Measurements from ENCODE around the gene SLC35F3. TPM values are rescaled to one million over a fixed set of nuclear protein-coding genes. Genes with fewer than 3 reads are reported as not detected.

The SLC35F3 gene
- polyA plus RNA-seq, 1 donor (not counting 4 experiments of a cell fraction or from before 2014, with no cell fraction given) = 13.8 TPM

DNA sequence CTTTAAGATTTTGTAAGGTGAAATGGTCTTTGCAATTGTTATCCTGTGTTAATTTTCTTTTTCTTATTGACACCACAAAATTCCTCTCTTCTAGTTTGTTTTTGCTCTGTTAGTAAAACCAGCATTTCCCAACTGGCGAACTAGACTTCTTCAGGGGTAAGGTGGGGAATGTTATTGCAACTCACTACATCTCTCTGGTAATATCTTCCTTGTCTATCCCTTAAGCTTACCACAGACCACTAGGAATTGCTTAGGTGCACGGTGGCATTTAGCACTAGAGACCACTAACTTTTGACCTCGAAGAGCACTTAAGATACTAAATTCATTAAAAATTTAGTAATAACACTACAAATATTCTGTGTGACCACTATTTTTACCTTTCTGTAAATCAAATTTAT lies 464.6 kb downstream of the SLC35F3 start:
- Histone ChIP-seq H3K4me3 (ENCODE audit: control insufficient read depth in 2 of 3, extremely low read depth in 1 of 3, insufficient read depth in 2 of 3, low read depth in 1 of 3, low read length in 3 of 3) (no peak overlapping the region), H2AFZ (ENCODE audit: control insufficient read depth, low read length) (no peak overlapping the region), H3K4me1 (ENCODE audit: control insufficient read depth, extremely low read depth, insufficient read depth, low read length) (peaks cover 22% of the 10 kb centered on the region), H3K27me3 (ENCODE audit: control insufficient read depth, extremely low read depth, insufficient read depth, low read length) (no peaks in the 10 kb centered on the region), H3K36me3 (ENCODE audit: control insufficient read depth in 2 of 2, extremely low read depth in 1 of 2, insufficient read depth in 2 of 2, low read length in 2 of 2) (no peaks in the 10 kb centered on the region), H3K4me2 (ENCODE audit: control insufficient read depth, extremely low read depth, insufficient read depth, low read depth, low read length) (no peak overlapping the region), H3K9ac (ENCODE audit: control insufficient read depth, extremely low read depth, insufficient read depth, low read length) (no peak overlapping the region), H4K20me1 (ENCODE audit: control insufficient read depth, extremely low read depth, insufficient read depth, low read length) (no peaks in the 10 kb centered on the region), H3K79me2 (ENCODE audit: control insufficient read depth, insufficient read depth, low read length) (peaks cover 10% of the 10 kb centered on the region), H3K9me3 (ENCODE audit: control insufficient read depth, low read depth, low read length) (no peaks in the 10 kb centered on the region), H3K27ac (ENCODE audit: control insufficient read depth, insufficient read depth, low read length) (peak overlapping the region; percentile 84), H3K9me1 (ENCODE audit: control insufficient read depth, extremely low read depth, insufficient read depth, low read length) (no peaks in the 10 kb centered on the region)
- DNase-seq (ENCODE audit: low read depth, low spot score) (no peak), FAIRE-seq (no peak)
- TF ChIP-seq CTCF (optimal IDR thresholded peaks at IDR 0.05 in 1 of 3, IDR thresholded peaks at IDR 0.05 in 1 of 3, conservative IDR thresholded peaks at IDR 0.05 in 1 of 3; ENCODE audit: extremely low read depth in 1 of 3, insufficient read depth in 2 of 3, low read length in 3 of 3) (no peak), EZH2 (IDR thresholded peaks at IDR 0.05; ENCODE audit: low read length) (no peak)
- dilution Hi-C loops (cut with MboI; ENCODE audit: extremely low pct_ligation_motif_present, low sequenced_read_pairs) = no loop called here

DNA sequence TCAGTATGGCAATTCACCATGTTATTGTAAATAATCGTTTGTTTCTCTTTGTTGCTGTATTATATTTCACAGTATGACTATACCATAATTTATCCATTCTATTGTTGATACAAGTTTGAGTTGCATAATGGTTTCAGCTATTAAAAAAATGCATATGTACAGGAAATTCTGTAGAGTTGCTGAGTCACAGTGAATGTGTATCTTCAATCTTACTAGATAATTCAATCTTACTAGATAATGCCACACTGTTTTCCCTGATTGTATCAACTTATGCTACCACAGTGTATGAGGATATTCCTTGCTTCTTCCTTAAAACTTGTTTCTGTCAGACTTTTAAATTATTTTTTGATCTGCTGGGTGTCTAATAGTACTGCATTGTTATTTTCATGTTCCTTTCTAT lies 465.3 kb downstream of the SLC35F3 start:
- Histone ChIP-seq H3K9me3 (ENCODE audit: control insufficient read depth, low read depth, low read length) (no peaks in the 10 kb centered on the region), H3K4me1 (ENCODE audit: control insufficient read depth, extremely low read depth, insufficient read depth, low read length) (peaks cover 30% of the 10 kb centered on the region), H3K36me3 (ENCODE audit: control insufficient read depth in 2 of 2, extremely low read depth in 1 of 2, insufficient read depth in 2 of 2, low read length in 2 of 2) (peaks cover 0 to under 1% of the 10 kb centered on the region in 2 experiments), H3K27me3 (ENCODE audit: control insufficient read depth, extremely low read depth, insufficient read depth, low read length) (no peaks in the 10 kb centered on the region), H3K9me1 (ENCODE audit: control insufficient read depth, extremely low read depth, insufficient read depth, low read length) (no peaks in the 10 kb centered on the region), H3K9ac (ENCODE audit: control insufficient read depth, extremely low read depth, insufficient read depth, low read length) (peak overlapping the region; percentile 43), H2AFZ (ENCODE audit: control insufficient read depth, low read length) (peak overlapping the region; percentile 32), H3K27ac (ENCODE audit: control insufficient read depth, insufficient read depth, low read length) (peak overlapping the region; percentile 84), H4K20me1 (ENCODE audit: control insufficient read depth, extremely low read depth, insufficient read depth, low read length) (no peaks in the 10 kb centered on the region), H3K4me3 (ENCODE audit: control insufficient read depth in 2 of 3, extremely low read depth in 1 of 3, insufficient read depth in 2 of 3, low read depth in 1 of 3, low read length in 3 of 3) (peak overlapping the region in 1 of 3 experiments; percentile 15), H3K4me2 (ENCODE audit: control insufficient read depth, extremely low read depth, insufficient read depth, low read depth, low read length) (peak overlapping the region; percentile 15), H3K79me2 (ENCODE audit: control insufficient read depth, insufficient read depth, low read length) (peaks cover 18% of the 10 kb centered on the region)
- DNase-seq (ENCODE audit: low read depth, low spot score) (no peak), FAIRE-seq (no peak)
- TF ChIP-seq CTCF (optimal IDR thresholded peaks at IDR 0.05 in 1 of 3, IDR thresholded peaks at IDR 0.05 in 1 of 3, conservative IDR thresholded peaks at IDR 0.05 in 1 of 3; ENCODE audit: extremely low read depth in 1 of 3, insufficient read depth in 2 of 3, low read length in 3 of 3) (no peak), EZH2 (IDR thresholded peaks at IDR 0.05; ENCODE audit: low read length) (no peak)
- dilution Hi-C loops (cut with MboI; ENCODE audit: extremely low pct_ligation_motif_present, low sequenced_read_pairs) = no loop called here
